ENCODE data around the gene PLEKHM2. TPM values are rescaled to one million over a fixed set of nuclear protein-coding genes. Genes with fewer than 3 reads are reported as not detected.

PLEKHM2 gene
- total RNA-seq, 1 experiment from 2014 or later = 38.5 TPM

- CTCF ChIA-PET = no interaction called here
- no peak for ATAC-seq
These were observed 28.0 kb downstream of the PLEKHM2 start for GRCh38 chr1:15712168-15712567.

More at GRCh38 chr1:15712168-15712567, 28.0 kb downstream of the PLEKHM2 start:
- Histone ChIP-seq H3K9ac (ENCODE audit: low read length) (no peak overlapping the region), H3K9me2 (ENCODE audit: insufficient read depth) (no peaks in the 10 kb centered on the region), H2AFZ (ENCODE audit: low read depth, low read length, poor library complexity, severe bottlenecking) (no peak overlapping the region), H3K27ac (ENCODE audit: low read depth, low read length) (no peak overlapping the region), H3K36me3 (ENCODE audit: control insufficient read depth in 1 of 2, insufficient read depth in 2 of 2, low read length in 2 of 2) (no peaks in the 10 kb centered on the region), H3K27me3 (ENCODE audit: insufficient read depth, low read length) (no peaks in the 10 kb centered on the region), H4K20me1 (ENCODE audit: insufficient read depth) (no peaks in the 10 kb centered on the region), H3K4me1 (ENCODE audit: control insufficient read depth in 1 of 2, insufficient read depth in 2 of 2, low read length in 2 of 2) (no peaks in the 10 kb centered on the region), H3K4me3 (replicated peaks in 1 of 2; ENCODE audit: low read depth in 1 of 2, low read length in 2 of 2) (no peak overlapping the region), H3K9me3 (ENCODE audit: control insufficient read depth in 1 of 2, insufficient read depth in 1 of 2, low read depth in 1 of 2, low read length in 2 of 2) (no peaks in the 10 kb centered on the region), H3K4me2 (ENCODE audit: low read length) (no peak overlapping the region), H3K79me2 (ENCODE audit: insufficient read depth, low read length) (peaks cover 4% of the 10 kb centered on the region; the same call in 1 of the 2 replicates)
- TF ChIP-seq CTCF (IDR thresholded peaks at IDR 0.05 in 2 of 3, conservative IDR thresholded peaks at IDR 0.05 in 1 of 3; ENCODE audit: borderline replicate concordance in 1 of 3, insufficient read depth in 1 of 3, low read depth in 2 of 3, low read length in 2 of 3) (no peak), SIN3A (IDR thresholded peaks at IDR 0.05; ENCODE audit: low read depth) (no peak), ZFX (IDR thresholded peaks at IDR 0.05) (no peak), RAD21 (IDR thresholded peaks at IDR 0.05; ENCODE audit: low read depth) (no peak), EGR1 (IDR thresholded peaks at IDR 0.05; ENCODE audit: low read depth) (no peak), MAX (IDR thresholded peaks at IDR 0.05) (no peak), ELF1 (IDR thresholded peaks at IDR 0.05; ENCODE audit: borderline replicate concordance, low read depth) (no peak), ZBTB33 (IDR thresholded peaks at IDR 0.05; ENCODE audit: extremely low read depth, insufficient replicate concordance, low read length) (no peak), CEBPB (IDR thresholded peaks at IDR 0.05; ENCODE audit: low read depth) (no peak), JUND (IDR thresholded peaks at IDR 0.05) (no peak)
- ChIA-PET POLR2A (no interaction called here), RAD21 (ENCODE audit: low non-redundant PET in 1 of 2, low total read pairs in 2 of 2, uncharacterized antibody in 2 of 2, unreplicated experiment in 2 of 2) (no interaction called here)
- intact Hi-C loops (cut with micrococcal nuclease) = no loop called here
- no TSS peak for BruUV-seq (replicated peaks)
- no peak for DNase-seq (ENCODE audit: low read depth, low spot score)

Measured in HCT116 (cell line).